Stimulated activated memory B cell treated with anti-CD40 and anti-IgM and Interleukin-4, amounts not matched to agents 10 μg/mL and 1 μg/mL and 100 μg/mL, for 72 hours (primary cell): Measurements from ENCODE around the gene PRRT2.
A peak's percentile ranks its signal among the peaks of the same experiment; 100 is the strongest.
"Not testable (repeated sequence)": the region's sequence is repeated elsewhere in the genome, so short reads cannot be mapped to it uniquely, and the experiment has no call there.

Experiments
- ATAC-seq: fragments of 150-1000 bp; cut with Tn5 transposase; 2 replicates; pipeline ENCODE4 v1.10.0; 2021
- H3K27ac Mint-ChIP-seq: one replicate; pipeline ENCODE4 v1.8.0; 2022; ENCODE audit warnings: mild to moderate bottlenecking, mixed read lengths
- H3K27me3 Mint-ChIP-seq: one replicate; pipeline ENCODE4 v1.8.0; 2022; ENCODE audit warnings: mixed read lengths
- H3K36me3 Mint-ChIP-seq: one replicate; pipeline ENCODE4 v1.8.0; 2022; ENCODE audit warnings: mixed read lengths
- H3K4me1 Mint-ChIP-seq: one replicate; pipeline ENCODE4 v1.8.0; 2022; ENCODE audit warnings: mixed read lengths
- H3K4me3 Mint-ChIP-seq: one replicate; pipeline ENCODE4 v1.8.0; 2022; ENCODE audit warnings: mild to moderate bottlenecking, moderate library complexity, mixed read lengths
- H3K9me3 Mint-ChIP-seq: one replicate; pipeline ENCODE4 v1.8.0; 2022; ENCODE audit warnings: mixed read lengths

The PRRT2 gene

GRCh38 chr16:29811896-29812665, at the start of gene PRRT2:
Gene PRRT2 (plus strand): TSS chr16:29812193. CDS start chr16:29813055, 862 bp downstream.
- Mint-ChIP-seq H3K9me3 (no peaks in the 10 kb centered on the region), H3K27me3 (no peaks in the 10 kb centered on the region), H3K4me1 (peaks cover 72% of the 10 kb centered on the region), H3K36me3 (peaks cover 33% of the 10 kb centered on the region), H3K27ac (peak within 1 kb of the TSS; percentile 26), H3K4me3 (peak within 1 kb of the TSS; percentile 79)
- ATAC-seq: no peak

GRCh38 chr16:29763326-29763725, 48.7 kb upstream of the PRRT2 start:
- no peak for ATAC-seq
- H3K27ac Mint-ChIP-seq: peak overlapping the region; percentile 15

DNA sequence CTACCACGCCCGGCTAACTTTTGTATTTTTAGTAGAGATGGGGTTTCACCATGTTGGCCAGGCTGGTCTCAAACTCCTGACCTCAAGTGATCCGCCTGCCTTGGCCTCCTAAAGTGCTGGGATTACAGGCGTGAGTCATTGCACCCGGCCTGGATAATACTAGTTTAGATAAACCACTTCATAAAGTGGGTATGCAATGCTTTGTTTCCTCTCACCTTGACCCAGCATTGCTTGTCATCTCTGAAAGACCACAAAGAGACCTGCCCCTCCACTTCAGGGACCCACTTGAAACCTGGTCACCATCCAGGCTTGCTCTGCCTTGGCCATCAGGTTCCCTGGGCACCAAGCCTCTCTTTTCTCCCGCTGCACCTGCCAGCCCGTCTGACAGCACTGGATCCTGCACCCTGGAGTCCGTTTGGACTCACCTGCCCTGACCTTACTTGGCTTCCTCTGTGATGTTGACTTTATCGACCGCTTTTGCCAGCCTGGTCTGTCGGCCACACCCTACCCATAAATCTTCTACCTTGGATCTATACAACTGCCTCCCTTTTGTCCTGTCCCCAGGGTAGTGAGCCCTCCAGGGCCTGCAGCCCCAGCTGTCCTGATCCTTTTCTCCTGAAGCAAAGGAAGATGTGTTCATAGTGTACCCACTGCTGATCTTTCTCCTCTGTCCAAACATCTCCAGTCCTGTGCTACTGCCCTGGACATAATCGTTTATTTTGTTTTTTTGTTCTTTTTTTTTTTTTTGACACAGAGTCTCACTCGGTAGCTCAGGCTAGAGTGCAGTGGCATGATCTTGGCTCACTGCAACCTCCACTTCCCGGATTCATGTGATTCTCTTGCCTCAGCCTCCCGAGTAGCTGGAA, 46.6 kb upstream of the PRRT2 start:
- Mint-ChIP-seq H3K4me1 (no peaks in the 10 kb centered on the region), H3K4me3 (no peak overlapping the region)
- ATAC-seq: no peak

More at GRCh38 chr16:29763326-29763725, 48.7 kb upstream of the PRRT2 start:
- H3K9me3 Mint-ChIP-seq: no peaks in the 10 kb centered on the region
- peaks cover 6% of the 10 kb centered on the region for H3K4me1 Mint-ChIP-seq
- H3K4me3 Mint-ChIP-seq: no peak overlapping the region
- no peaks in the 10 kb centered on the region for H3K36me3 Mint-ChIP-seq
- no peaks in the 10 kb centered on the region for H3K27me3 Mint-ChIP-seq

DNA sequence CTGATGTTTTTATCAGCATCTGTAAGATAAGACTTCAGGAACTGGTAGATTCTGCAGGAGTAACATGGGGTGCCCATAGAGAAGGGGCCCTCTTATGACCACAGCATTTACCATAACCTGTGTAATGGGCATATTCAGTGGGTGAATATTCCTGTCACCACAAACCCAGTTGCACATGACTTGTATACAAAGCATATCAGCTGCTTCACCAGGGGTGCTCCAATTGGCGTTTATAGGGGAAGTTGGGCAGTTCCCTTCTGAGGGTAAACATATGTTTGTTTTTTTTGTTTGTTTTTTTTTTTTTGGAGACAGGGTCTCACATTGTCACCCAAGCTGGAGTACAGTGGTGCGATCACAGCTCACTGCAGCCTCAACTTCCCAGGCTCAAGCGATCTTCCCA, 45.4 kb upstream of the PRRT2 start:
- Mint-ChIP-seq H3K4me3 (no peak overlapping the region), H3K27me3 (no peaks in the 10 kb centered on the region), H3K36me3 (no peaks in the 10 kb centered on the region)

More for the DNA sequence above, 46.6 kb upstream of the PRRT2 start:
- Mint-ChIP-seq H3K27ac (peak overlapping the region; percentile 0), H3K27me3 (no peaks in the 10 kb centered on the region), H3K36me3 (no peaks in the 10 kb centered on the region), H3K9me3 (no peaks in the 10 kb centered on the region)

GRCh38 chr16:29767062-29767461, 44.9 kb upstream of the PRRT2 start:
- no peaks in the 10 kb centered on the region for H3K36me3 Mint-ChIP-seq
- no peaks in the 10 kb centered on the region for H3K9me3 Mint-ChIP-seq
- no peaks in the 10 kb centered on the region for H3K27me3 Mint-ChIP-seq
- no peak overlapping the region for H3K4me3 Mint-ChIP-seq
- ATAC-seq: no peak
- H3K4me1 Mint-ChIP-seq: peaks cover under 1% of the 10 kb centered on the region
- no peak overlapping the region for H3K27ac Mint-ChIP-seq

More for the DNA sequence above, 45.4 kb upstream of the PRRT2 start:
- H3K9me3 Mint-ChIP-seq: no peaks in the 10 kb centered on the region
- no peaks in the 10 kb centered on the region for H3K4me1 Mint-ChIP-seq
- ATAC-seq: no peak
- H3K27ac Mint-ChIP-seq: peak overlapping the region; percentile 0

GRCh38 chr16:29769507-29769906, 42.5 kb upstream of the PRRT2 start:
- H3K4me1 Mint-ChIP-seq: peaks cover 6% of the 10 kb centered on the region
- H3K27ac Mint-ChIP-seq: peak overlapping the region; percentile 31
- H3K4me3 Mint-ChIP-seq: no peak overlapping the region
- no peaks in the 10 kb centered on the region for H3K9me3 Mint-ChIP-seq
- no peaks in the 10 kb centered on the region for H3K27me3 Mint-ChIP-seq
- no peak for ATAC-seq
- H3K36me3 Mint-ChIP-seq: no peaks in the 10 kb centered on the region

GRCh38 chr16:29770250-29770929, 41.6 kb upstream of the PRRT2 start:
- H3K27ac Mint-ChIP-seq: peak overlapping the region; percentile 31
- H3K4me3 Mint-ChIP-seq: no peak overlapping the region
- H3K36me3 Mint-ChIP-seq: no peaks in the 10 kb centered on the region

GRCh38 chr16:29772330-29772729, 39.7 kb upstream of the PRRT2 start:
- H3K27ac Mint-ChIP-seq, H3K4me1 Mint-ChIP-seq, H3K27me3 Mint-ChIP-seq, ATAC-seq, H3K9me3 Mint-ChIP-seq, H3K4me3 Mint-ChIP-seq, H3K36me3 Mint-ChIP-seq: not testable (repeated sequence)

More at GRCh38 chr16:29770250-29770929, 41.6 kb upstream of the PRRT2 start:
- no peaks in the 10 kb centered on the region for H3K9me3 Mint-ChIP-seq
- no peak for ATAC-seq
- peaks cover 6% of the 10 kb centered on the region for H3K4me1 Mint-ChIP-seq
- H3K27me3 Mint-ChIP-seq: no peaks in the 10 kb centered on the region

DNA sequence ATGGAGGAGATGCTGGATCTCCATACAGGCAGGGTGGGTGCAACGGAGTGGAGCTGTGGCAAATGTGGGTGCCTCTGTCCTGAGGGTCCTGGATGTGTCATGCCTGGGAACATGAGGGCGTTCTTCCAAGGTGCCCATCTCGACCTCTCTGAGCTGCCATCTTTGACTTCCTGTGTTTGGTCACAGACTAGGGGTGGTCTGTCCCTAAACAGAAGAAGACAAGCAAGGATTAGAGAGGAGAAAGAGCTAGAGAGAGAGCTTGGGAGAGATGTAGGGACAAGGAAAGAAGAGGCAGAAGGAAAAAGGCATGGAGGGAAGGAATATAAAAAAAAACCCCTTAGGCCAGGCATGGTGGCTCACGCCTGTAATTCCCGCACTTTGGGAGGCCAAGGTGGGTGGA, 37.3 kb upstream of the PRRT2 start:
- H3K27me3 Mint-ChIP-seq: no peaks in the 10 kb centered on the region
- no peak for ATAC-seq
- no peaks in the 10 kb centered on the region for H3K36me3 Mint-ChIP-seq
- H3K4me3 Mint-ChIP-seq: no peak overlapping the region
- peaks cover 6% of the 10 kb centered on the region for H3K4me1 Mint-ChIP-seq
- no peaks in the 10 kb centered on the region for H3K9me3 Mint-ChIP-seq
- no peak overlapping the region for H3K27ac Mint-ChIP-seq

GRCh38 chr16:29775742-29776408, 36.1 kb upstream of the PRRT2 start:
- Mint-ChIP-seq H3K4me1 (peaks cover 7% of the 10 kb centered on the region), H3K9me3 (no peaks in the 10 kb centered on the region), H3K36me3 (no peaks in the 10 kb centered on the region), H3K27me3 (no peaks in the 10 kb centered on the region), H3K4me3 (no peak overlapping the region), H3K27ac (no peak overlapping the region)
- ATAC-seq: no peak

DNA sequence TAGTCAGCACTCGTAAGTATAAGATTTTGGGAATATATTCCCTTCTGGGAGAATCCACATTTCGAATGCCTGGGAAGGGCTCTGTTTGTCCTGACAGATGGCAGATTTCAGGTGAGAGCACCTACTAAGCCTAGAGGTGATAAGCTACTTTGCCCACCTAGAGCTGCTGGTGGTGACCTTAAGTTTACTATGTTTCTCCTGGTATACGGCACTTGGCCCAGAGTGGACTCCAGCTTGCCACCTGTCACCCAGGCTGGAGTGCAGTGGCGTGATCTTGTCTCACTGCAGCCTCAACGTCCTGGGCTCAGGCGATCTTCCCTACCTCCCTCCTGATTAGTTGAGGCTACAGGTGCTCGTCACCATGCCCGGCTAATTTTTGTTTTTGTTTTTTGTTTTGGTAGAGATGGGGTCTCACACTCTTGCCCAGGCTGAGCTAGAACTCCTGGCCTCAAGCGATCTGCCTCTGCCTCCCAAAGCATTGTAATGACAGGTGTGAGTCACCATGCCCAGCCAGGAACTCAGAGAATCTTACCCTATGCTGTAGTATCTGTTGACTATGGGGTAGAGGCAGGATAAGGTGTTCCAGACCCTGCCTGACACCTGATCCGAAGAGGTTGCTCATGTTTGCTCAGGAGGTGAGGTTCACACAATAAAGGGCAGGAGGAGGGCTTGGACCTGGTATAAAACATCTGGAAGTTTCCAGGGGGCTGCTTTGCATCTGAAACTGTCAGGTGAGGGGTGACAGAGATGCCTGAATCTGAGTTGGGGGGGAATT, 34.2 kb upstream of the PRRT2 start, which contains the start of gene ZG16:
Gene ZG16 (plus strand): TSS at position 681 of the 775 bp plus-strand sequence. CDS start 1,011 bp downstream, outside the sequence.
- Mint-ChIP-seq H3K27ac (no peak within 1 kb of the TSS), H3K27me3 (no peaks in the 10 kb centered on the region), H3K4me1 (peaks cover 7% of the 10 kb centered on the region), H3K4me3 (no peak within 1 kb of the TSS), H3K9me3 (no peaks in the 10 kb centered on the region), H3K36me3 (no peaks in the 10 kb centered on the region)
- ATAC-seq: no peak

- no peaks in the 10 kb centered on the region for H3K27me3 Mint-ChIP-seq
- ATAC-seq: no peak
Measured at GRCh38 chr16:29779474-29779873, 32.5 kb upstream of the PRRT2 start.

GRCh38 chr16:29783094-29783953, 28.7 kb upstream of the PRRT2 start:
- ATAC-seq, H3K9me3 Mint-ChIP-seq, H3K4me3 Mint-ChIP-seq, H3K27me3 Mint-ChIP-seq, H3K36me3 Mint-ChIP-seq: not testable (repeated sequence)
- peak overlapping the region; percentile 45 for H3K27ac Mint-ChIP-seq
- H3K4me1 Mint-ChIP-seq: peaks cover 16% of the 10 kb centered on the region

More at GRCh38 chr16:29779474-29779873, 32.5 kb upstream of the PRRT2 start:
- no peaks in the 10 kb centered on the region for H3K9me3 Mint-ChIP-seq
- H3K4me1 Mint-ChIP-seq: peaks cover 7% of the 10 kb centered on the region
- no peak overlapping the region for H3K4me3 Mint-ChIP-seq
- H3K27ac Mint-ChIP-seq: no peak overlapping the region
- no peaks in the 10 kb centered on the region for H3K36me3 Mint-ChIP-seq
